GM06990 (cell line): Measurements from ENCODE around the gene L3MBTL4.
A peak's percentile ranks its signal among the peaks of the same experiment; 100 is the strongest.
"Not testable (repeated sequence)": the region's sequence is repeated elsewhere in the genome, so short reads cannot be mapped to it uniquely, and the experiment has no call there.

Source experiments
- DNase-seq: peaks from one replicate; pipeline ENCODE4 v3.0.0-alpha.2; 2011; ENCODE audit not compliant: insufficient read length; ENCODE audit errors: extremely low read depth
- H3K27me3 ChIP-seq: replicated peaks from 2 replicates; pipeline ENCODE4 v1.6.0; 2011; ENCODE audit warnings: low read length; ENCODE audit not compliant: control insufficient read depth, insufficient read depth
- H3K36me3 ChIP-seq: 2 replicates; pipeline ENCODE4 v1.5.1; 2011; ENCODE audit warnings: low read length; ENCODE audit not compliant: control insufficient read depth, insufficient read depth
- H3K4me3 ChIP-seq: replicated peaks from 2 replicates; pipeline ENCODE4 v1.5.1; 2011; ENCODE audit warnings: low read depth, mild to moderate bottlenecking, control low read depth, low read length
- TF ChIP-seq, protein P1 (sequence below): IDR thresholded peaks from 2 replicates; pipeline ENCODE4 v1.5.1; 2011; ENCODE audit warnings: low read length, control low read depth, mild to moderate bottlenecking, inconsistent platforms; ENCODE audit not compliant: insufficient read depth, poor library complexity, severe bottlenecking

L3MBTL4 gene

DNA sequence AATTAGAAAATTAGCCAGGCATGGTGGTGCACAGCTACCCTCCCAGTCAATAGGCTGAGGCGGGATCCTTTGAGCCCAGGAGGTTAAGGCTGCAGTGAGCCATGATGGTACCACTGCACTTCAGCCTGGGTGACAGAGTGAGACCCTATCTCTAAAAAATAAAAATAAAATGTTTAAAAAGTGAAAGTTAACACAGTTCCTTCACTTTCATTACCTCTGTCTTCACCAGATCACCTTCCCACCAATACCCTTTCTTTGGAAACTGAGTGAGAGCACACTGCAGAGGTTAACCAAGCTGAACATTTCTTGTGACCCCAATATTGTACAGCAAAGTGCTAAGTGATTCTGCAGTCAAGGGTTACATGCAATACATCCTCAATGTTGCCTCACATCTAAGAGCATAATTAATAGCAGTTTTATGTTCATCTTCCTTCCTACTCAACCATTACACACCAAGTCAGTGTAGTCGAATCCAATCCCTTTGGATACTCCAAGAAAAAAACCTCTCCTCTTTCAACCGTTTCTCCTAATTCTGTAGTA is 1.7 kb downstream of the L3MBTL4 start:
- H3K27me3 ChIP-seq, result no peaks in the 10 kb centered on the region
- no peak overlapping the region; the same call in 1 of the 2 replicates for H3K4me3 ChIP-seq
- DNase-seq, result no peak
- TF ChIP-seq, protein P1, sequence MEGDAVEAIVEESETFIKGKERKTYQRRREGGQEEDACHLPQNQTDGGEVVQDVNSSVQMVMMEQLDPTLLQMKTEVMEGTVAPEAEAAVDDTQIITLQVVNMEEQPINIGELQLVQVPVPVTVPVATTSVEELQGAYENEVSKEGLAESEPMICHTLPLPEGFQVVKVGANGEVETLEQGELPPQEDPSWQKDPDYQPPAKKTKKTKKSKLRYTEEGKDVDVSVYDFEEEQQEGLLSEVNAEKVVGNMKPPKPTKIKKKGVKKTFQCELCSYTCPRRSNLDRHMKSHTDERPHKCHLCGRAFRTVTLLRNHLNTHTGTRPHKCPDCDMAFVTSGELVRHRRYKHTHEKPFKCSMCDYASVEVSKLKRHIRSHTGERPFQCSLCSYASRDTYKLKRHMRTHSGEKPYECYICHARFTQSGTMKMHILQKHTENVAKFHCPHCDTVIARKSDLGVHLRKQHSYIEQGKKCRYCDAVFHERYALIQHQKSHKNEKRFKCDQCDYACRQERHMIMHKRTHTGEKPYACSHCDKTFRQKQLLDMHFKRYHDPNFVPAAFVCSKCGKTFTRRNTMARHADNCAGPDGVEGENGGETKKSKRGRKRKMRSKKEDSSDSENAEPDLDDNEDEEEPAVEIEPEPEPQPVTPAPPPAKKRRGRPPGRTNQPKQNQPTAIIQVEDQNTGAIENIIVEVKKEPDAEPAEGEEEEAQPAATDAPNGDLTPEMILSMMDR, result no peak
- no peaks in the 10 kb centered on the region for H3K36me3 ChIP-seq

GRCh38 chr18:6411382-6411781 is 3.3 kb downstream of the L3MBTL4 start:
- TF ChIP-seq, protein P1, result no peak
- Histone ChIP-seq H3K4me3 (peak overlapping the region; percentile 10; the same call in 1 of the 2 replicates), H3K36me3 (no peaks in the 10 kb centered on the region), H3K27me3 (no peaks in the 10 kb centered on the region)
- no peak for DNase-seq

GRCh38 chr18:6409933-6410332 is 4.8 kb downstream of the L3MBTL4 start:
- no peak overlapping the region for H3K4me3 ChIP-seq
- no peaks in the 10 kb centered on the region for H3K27me3 ChIP-seq
- TF ChIP-seq, protein P1, result no peak
- no peak for DNase-seq
- no peaks in the 10 kb centered on the region for H3K36me3 ChIP-seq

DNA sequence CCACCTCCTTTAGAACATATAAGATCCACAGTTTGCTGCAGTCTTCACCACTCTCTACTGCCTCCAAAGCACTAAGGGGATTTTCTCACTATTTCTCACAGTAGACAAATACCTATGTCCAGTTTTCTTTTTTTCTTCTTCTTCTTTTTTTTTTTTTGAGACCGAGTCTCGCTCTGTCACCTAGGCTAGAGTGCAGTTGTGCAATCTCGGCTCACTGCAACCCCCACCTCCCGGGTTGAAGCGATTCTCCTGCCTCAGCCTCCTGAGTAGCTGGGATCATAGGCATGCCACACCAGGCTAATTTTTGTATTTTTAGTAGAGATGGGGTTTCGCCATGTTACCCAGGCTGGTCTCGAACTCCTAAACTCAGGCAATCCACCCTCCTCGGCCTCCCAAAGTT is 6.2 kb downstream of the L3MBTL4 start:
- not testable (repeated sequence) for H3K4me3 ChIP-seq, H3K27me3 ChIP-seq, DNase-seq, H3K36me3 ChIP-seq

DNA sequence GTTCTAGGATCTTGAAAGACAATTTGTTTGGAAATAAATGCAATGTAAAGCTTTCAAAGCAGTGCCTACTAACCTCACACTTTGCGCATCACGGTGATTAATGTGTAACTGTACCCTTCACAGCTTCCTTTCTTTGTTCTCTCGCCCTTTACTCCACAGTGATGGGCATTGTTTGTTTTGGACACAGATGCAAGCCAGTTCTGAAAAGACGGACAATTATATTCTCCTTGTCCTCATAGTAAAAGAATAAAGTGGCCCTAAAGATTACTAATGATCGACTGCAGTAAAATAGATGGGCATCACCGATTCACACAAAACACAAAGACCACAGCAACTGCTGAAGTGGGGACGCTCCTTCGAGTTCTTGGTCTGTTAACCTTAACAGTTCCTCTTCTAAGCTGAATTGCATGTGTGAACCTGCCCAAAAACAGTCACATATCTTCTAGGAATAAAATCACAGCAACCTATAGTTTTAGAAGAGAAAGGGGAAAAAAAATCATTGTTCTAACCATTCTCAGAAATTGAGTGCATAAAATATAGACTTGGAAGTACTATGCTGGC is 7.7 kb downstream of the L3MBTL4 start:
- TF ChIP-seq, protein P1, result no peak
- Histone ChIP-seq H3K4me3 (no peak overlapping the region), H3K27me3 (no peaks in the 10 kb centered on the region), H3K36me3 (no peaks in the 10 kb centered on the region)
- DNase-seq, result no peak

GRCh38 chr18:6406075-6406909 is 8.4 kb downstream of the L3MBTL4 start:
- no peak overlapping the region for H3K4me3 ChIP-seq
- no peaks in the 10 kb centered on the region for H3K36me3 ChIP-seq
- TF ChIP-seq, protein P1, result no peak
- H3K27me3 ChIP-seq, result no peaks in the 10 kb centered on the region
- no peak for DNase-seq
